Activated T-cell treated with anti-CD3 and anti-CD28 coated beads for 1 hour (primary cell): ENCODE data around the gene NPLOC4.
"Not testable (repeated sequence)": the region's sequence is repeated elsewhere in the genome, so short reads cannot be mapped to it uniquely, and the experiment has no call there.

ENCODE experiments used
- DNase-seq: peaks from one replicate; pipeline ENCODE4 v3.0.0-alpha.2; 2020; ENCODE audit warnings: low read depth

NPLOC4 gene

GRCh38 chr17:81584771-81585170, 52.1 kb downstream of the NPLOC4 start:
- DNase-seq = not testable (repeated sequence)

GRCh38 chr17:81583589-81584342, 53.1 kb downstream of the NPLOC4 start:
- no peak for DNase-seq

GRCh38 chr17:81582749-81583148, 54.2 kb downstream of the NPLOC4 start:
- no peak for DNase-seq

GRCh38 chr17:81582341-81582740, 54.6 kb downstream of the NPLOC4 start:
- no peak for DNase-seq

GRCh38 chr17:81581758-81582157, 55.2 kb downstream of the NPLOC4 start:
- no peak for DNase-seq

- DNase-seq = no peak
Measured at GRCh38 chr17:81580481-81580880, 56.4 kb downstream of the NPLOC4 start.

GRCh38 chr17:81579821-81580321, 57.0 kb downstream of the NPLOC4 start:
- no peak for DNase-seq

- DNase-seq = no peak
Measured at GRCh38 chr17:81579298-81579697, 57.6 kb downstream of the NPLOC4 start.

- DNase-seq = no peak
Measured at GRCh38 chr17:81578561-81579225, 58.2 kb downstream of the NPLOC4 start.

GRCh38 chr17:81578038-81578441, 58.9 kb downstream of the NPLOC4 start:
- DNase-seq = no peak

GRCh38 chr17:81577278-81578000, 59.5 kb downstream of the NPLOC4 start:
- no peak for DNase-seq

- no peak for DNase-seq
Measured at GRCh38 chr17:81576621-81577277, 60.2 kb downstream of the NPLOC4 start.

GRCh38 chr17:81575836-81576235, 61.1 kb downstream of the NPLOC4 start:
- no peak for DNase-seq

- DNase-seq = no peak
Measured at GRCh38 chr17:81574643-81574956, 62.3 kb downstream of the NPLOC4 start.

- DNase-seq = no peak
Measured at GRCh38 chr17:81573794-81574642, 62.9 kb downstream of the NPLOC4 start.

- no peak for DNase-seq
Measured at GRCh38 chr17:81572563-81573168, 64.2 kb downstream of the NPLOC4 start.

GRCh38 chr17:81570964-81571363, 65.9 kb downstream of the NPLOC4 start:
- no peak for DNase-seq

- no peak for DNase-seq
Measured at GRCh38 chr17:81569986-81570514, 66.9 kb downstream of the NPLOC4 start.

GRCh38 chr17:81568416-81568815, 68.5 kb downstream of the NPLOC4 start:
- DNase-seq = no peak

GRCh38 chr17:81567191-81567590, 69.7 kb downstream of the NPLOC4 start:
- no peak for DNase-seq
